Measurements from ENCODE around the gene LAMC1. TPM values are rescaled to one million over a fixed set of nuclear protein-coding genes. Genes with fewer than 3 reads are reported as not detected.

The LAMC1 gene
- total RNA-seq, 2 experiments from 2014 or later, result not detected

GRCh38 chr1:183194527-183195141, 171.4 kb downstream of the LAMC1 start:
- Mint-ChIP-seq H3K9me3 (no peaks in the 10 kb centered on the region), H3K36me3 (ENCODE audit: low read depth) (no peaks in the 10 kb centered on the region), H3K4me1 (peaks cover 16% of the 10 kb centered on the region), H3K4me3 (no peak overlapping the region), H3K27me3 (peaks cover 27% of the 10 kb centered on the region), H3K27ac (peak overlapping the region; percentile 2)
- ChIA-PET CTCF (interaction anchor here (1.5 kb wide), 1 partner anchor 24 kb away, joined by 3 read pairs; no protein-coding TSS in a partner anchor), POLR2A (no interaction called here)
- DNase-seq, result peak; percentile 59

GRCh38 chr1:183195142-183195574, 171.9 kb downstream of the LAMC1 start:
- no peak for DNase-seq
- Mint-ChIP-seq H3K4me1 (peaks cover 16% of the 10 kb centered on the region), H3K27me3 (peaks cover 21% of the 10 kb centered on the region), H3K9me3 (no peaks in the 10 kb centered on the region), H3K27ac (no peak overlapping the region), H3K36me3 (ENCODE audit: low read depth) (no peaks in the 10 kb centered on the region), H3K4me3 (no peak overlapping the region)
- ChIA-PET POLR2A (interaction anchor here (0.7 kb wide), 1 partner anchor 1200 kb away, joined by 3 read pairs; no protein-coding TSS in a partner anchor), CTCF (interaction anchor here (1.5 kb wide), 1 partner anchor 23 kb away, joined by 3 read pairs; no protein-coding TSS in a partner anchor)

Other genes starting within 250 kb of the LAMC1 start
- 1 to 10 TPM; 2.7 to 3.1 TPM for gene NPL, start 233.6 kb upstream of the LAMC1 start, total RNA-seq
- 100 to 1,000 TPM; 206 to 225 TPM for gene DHX9, start 184.1 kb upstream of the LAMC1 start, total RNA-seq
- not detected for gene SHCBP1L, start 70.3 kb upstream of the LAMC1 start, total RNA-seq
- gene LAMC2, start 162.8 kb downstream of the LAMC1 start, total RNA-seq, result under 1 TPM; 0.04 to 0.05 TPM